Caco-2 (cell line): ENCODE data around the gene MASP1. TPM values are rescaled to one million over a fixed set of nuclear protein-coding genes. Genes with fewer than 3 reads are reported as not detected.

Experiments used
- BruUV-seq: library from RNA; stranded (reverse); fragments of 400-500 nt; replicated peaks from 2 replicates; lab custom pipeline; 2021; lab: Mats Ljungman, UMichigan
- CTCF ChIA-PET: fragments of 300-600 bp; sonication (Branson Sonifier 250); formaldehyde crosslinking; loops from one replicate; lab custom pipeline; 2022; ENCODE audit warnings: antibody characterized with exemption; lab: Charles Lee
- POLR2A ChIA-PET: fragments of 300-600 bp; sonication (Branson Sonifier 250); formaldehyde crosslinking; loops from one replicate; lab custom pipeline; 2022; ENCODE audit warnings: antibody characterized with exemption; lab: Charles Lee
- DNase-seq, 2 experiments: peaks; one replicate each; pipeline versions ENCODE4 v3.0.0 to v3.0.0-alpha.2; 2020 to 2022
- H3K27me3 ChIP-seq: replicated peaks from 2 replicates; pipeline ENCODE4 v1.6.0; 2011; ENCODE audit warnings: low read length; ENCODE audit not compliant: control insufficient read depth, insufficient read depth
- H3K36me3 ChIP-seq: 2 replicates; pipeline ENCODE4 v1.5.1; 2011; ENCODE audit warnings: low read length; ENCODE audit not compliant: control insufficient read depth, insufficient read depth
- H3K4me1 ChIP-seq: fragments of 250-450 bp; sonication (Bioruptor Pico); 2 replicates; pipeline ENCODE4 v1.5.1; 2020; ENCODE audit warnings: mild to moderate bottlenecking
- H3K4me3 ChIP-seq: 2 replicates; pipeline ENCODE4 v1.5.1; 2011; ENCODE audit warnings: low read depth, mild to moderate bottlenecking, control low read depth, low read length
- H3K9me3 ChIP-seq: fragments of 250-450 bp; sonication (Bioruptor Pico); 2 replicates; pipeline ENCODE4 v1.5.1; 2020; ENCODE audit warnings: mild to moderate bottlenecking, moderate library complexity
- H3K27ac Mint-ChIP-seq: one replicate; pipeline ENCODE4 v1.8.0; 2022; ENCODE audit warnings: mixed read lengths; ENCODE audit not compliant: unreplicated experiment
- H3K27me3 Mint-ChIP-seq: one replicate; pipeline ENCODE4 v1.8.0; 2022; ENCODE audit warnings: mixed read lengths; ENCODE audit not compliant: insufficient read depth, unreplicated experiment
- H3K36me3 Mint-ChIP-seq: one replicate; pipeline ENCODE4 v1.8.0; 2022; ENCODE audit warnings: mild to moderate bottlenecking, mixed read lengths; ENCODE audit not compliant: insufficient read depth, unreplicated experiment
- H3K4me1 Mint-ChIP-seq: one replicate; pipeline ENCODE4 v1.8.0; 2022; ENCODE audit warnings: low read depth, mixed read lengths; ENCODE audit not compliant: unreplicated experiment
- H3K4me3 Mint-ChIP-seq: one replicate; pipeline ENCODE4 v1.8.0; 2022; ENCODE audit warnings: mild to moderate bottlenecking, moderate library complexity, mixed read lengths; ENCODE audit not compliant: unreplicated experiment
- H3K9me3 Mint-ChIP-seq: one replicate; pipeline ENCODE4 v1.8.0; 2022; ENCODE audit warnings: mixed read lengths; ENCODE audit not compliant: unreplicated experiment
- CTCF ChIP-seq, 2 experiments: fragments of 200-600 bp in 1 of 2; IDR thresholded peaks; 1 replicate in 1 of 2; 2 replicates in 1 of 2; pipeline versions ENCODE4 v1.5.1 to v1.8.0; 2011 to 2022; ENCODE audit warnings: antibody characterized with exemption in 1 of 2, control low read depth in 1 of 2, inconsistent platforms in 1 of 2, low read depth in 1 of 2, low read length in 1 of 2, mild to moderate bottlenecking in 1 of 2, moderate library complexity in 1 of 2; ENCODE audit not compliant: insufficient read depth in 1 of 2, severe bottlenecking in 1 of 2, unreplicated experiment in 1 of 2
- intact Hi-C: fragments of 100-400 bp; cut with micrococcal nuclease; formaldehyde crosslinking; loops from one replicate; pipeline ENCODE4 v1.10.0; 2022; ENCODE audit not compliant: unreplicated experiment
- total RNA-seq: library from RNA; stranded (reverse); gene quantifications from 2 replicates; pipeline ENCODE4 v1.2.3, GENCODE V29; 2022

The MASP1 gene
- total RNA-seq, 1 experiment from 2014 or later: not detected

- Mint-ChIP-seq H3K4me3 (no peak overlapping the region), H3K27ac (no peak overlapping the region), H3K27me3 (no peaks in the 10 kb centered on the region), H3K36me3 (no peaks in the 10 kb centered on the region), H3K9me3 (no peaks in the 10 kb centered on the region), H3K4me1 (no peaks in the 10 kb centered on the region)
- no peak for DNase-seq
- 0 out of 2 replicates have a peak, but pooled peaks cover 3% of the 10 kb centered on the region for H3K9me3 ChIP-seq
- H3K4me3 ChIP-seq: no peak overlapping the region
- ChIA-PET CTCF (no interaction called here), POLR2A (no interaction called here)
- no peaks in the 10 kb centered on the region for H3K36me3 ChIP-seq
- intact Hi-C loops: no loop called here
- no peak for TF ChIP-seq CTCF (IDR thresholded peaks at IDR 0.05; ENCODE audit: insufficient read depth in 1 of 2, low read depth in 1 of 2, low read length in 1 of 2, severe bottlenecking in 1 of 2, unreplicated experiment in 1 of 2)
- no peaks in the 10 kb centered on the region for H3K27me3 ChIP-seq
- peaks cover 27% of the 10 kb centered on the region for H3K4me1 ChIP-seq
- BruUV-seq: no TSS peak
Measured at GRCh38 chr3:187325632-187326031, 34.1 kb upstream of the MASP1 start.

- CTCF ChIA-PET: interaction anchor here (0.7 to 2.1 kb wide), 2 partner anchors 103 to 356 kb away, joined by 7 to 21 read pairs; no protein-coding TSS in a partner anchor
- intact Hi-C loops: loop anchor here (1.0 kb wide), 1 partner anchor 356 kb away; no protein-coding TSS in a partner anchor
- no peak overlapping the region for H3K27ac Mint-ChIP-seq
Measured at GRCh38 chr3:187323091-187323490, 31.6 kb upstream of the MASP1 start.

GRCh38 chr3:187322291-187322690 is 30.8 kb upstream of the MASP1 start:
- TF ChIP-seq CTCF (IDR thresholded peaks at IDR 0.05; ENCODE audit: insufficient read depth in 1 of 2, low read depth in 1 of 2, low read length in 1 of 2, severe bottlenecking in 1 of 2, unreplicated experiment in 1 of 2): no peak
- Mint-ChIP-seq H3K4me1 (no peaks in the 10 kb centered on the region), H3K9me3 (no peaks in the 10 kb centered on the region), H3K36me3 (no peaks in the 10 kb centered on the region), H3K4me3 (no peak overlapping the region), H3K27ac (no peak overlapping the region), H3K27me3 (peaks cover under 1% of the 10 kb centered on the region)
- no TSS peak for BruUV-seq
- no peaks in the 10 kb centered on the region for H3K36me3 ChIP-seq
- H3K9me3 ChIP-seq: 0 out of 2 replicates have a peak, but pooled peaks cover 3% of the 10 kb centered on the region
- H3K4me1 ChIP-seq: peaks cover 27% of the 10 kb centered on the region
- intact Hi-C loops: no loop called here
- DNase-seq: no peak
- ChIA-PET CTCF (interaction anchor here (0.9 to 1.3 kb wide), 3 partner anchors 246 to 393 kb away, joined by 3 to 5 read pairs (median 4); no protein-coding TSS in a partner anchor), POLR2A (no interaction called here)
- no peak overlapping the region for H3K4me3 ChIP-seq
- no peaks in the 10 kb centered on the region for H3K27me3 ChIP-seq

More at GRCh38 chr3:187323091-187323490, 31.6 kb upstream of the MASP1 start:
- Mint-ChIP-seq H3K36me3 (no peaks in the 10 kb centered on the region), H3K4me3 (peak overlapping the region; percentile 17), H3K4me1 (no peaks in the 10 kb centered on the region), H3K27me3 (no peaks in the 10 kb centered on the region), H3K9me3 (no peaks in the 10 kb centered on the region)
- no peaks in the 10 kb centered on the region for H3K27me3 ChIP-seq
- DNase-seq: peak in 1 of 2 experiments; percentile 46
- BruUV-seq: no TSS peak
- no peak overlapping the region for H3K4me3 ChIP-seq
- H3K9me3 ChIP-seq: 0 out of 2 replicates have a peak, but pooled peaks cover 3% of the 10 kb centered on the region
- H3K4me1 ChIP-seq: peaks cover 27% of the 10 kb centered on the region
- no peaks in the 10 kb centered on the region for H3K36me3 ChIP-seq
- POLR2A ChIA-PET: no interaction called here
- no peak for TF ChIP-seq CTCF (IDR thresholded peaks at IDR 0.05; ENCODE audit: insufficient read depth in 1 of 2, low read depth in 1 of 2, low read length in 1 of 2, severe bottlenecking in 1 of 2, unreplicated experiment in 1 of 2)
